Activated gamma-delta T cell treated with anti-CD3 and anti-CD28 coated beads, Interleukin-2, amount 50 U/mL, for 16 hours (primary cell): Measurements from ENCODE around the gene KIAA0513.

Experiments
- DNase-seq: peaks from one replicate; pipeline ENCODE4 v3.0.0-alpha.2; 2020; ENCODE audit warnings: low read depth

The KIAA0513 gene

DNA sequence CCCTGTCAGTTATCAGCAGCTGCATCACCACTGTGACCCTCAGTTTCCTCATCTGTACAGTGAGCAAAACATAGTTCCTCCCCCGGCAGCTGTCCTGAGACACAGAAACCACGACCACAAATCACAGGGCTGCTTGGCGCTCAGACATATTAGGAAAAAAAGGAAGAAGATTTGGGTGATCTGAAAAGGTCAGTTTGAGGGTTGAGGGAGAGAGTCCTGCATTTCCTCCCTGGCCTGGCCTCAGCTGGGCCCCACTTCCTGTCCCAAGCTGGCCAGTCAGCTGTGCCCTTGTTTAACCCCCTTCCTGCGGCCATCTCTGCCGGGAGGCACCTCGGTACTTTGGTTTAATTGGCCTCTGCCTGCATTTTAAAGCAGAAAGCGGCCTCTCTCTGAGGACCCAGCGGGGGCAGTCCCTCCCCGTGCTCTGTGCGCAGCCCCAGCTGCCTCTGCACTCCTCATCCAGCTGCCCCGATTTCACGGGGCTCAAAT lies 108.7 kb downstream of the KIAA0513 start:
- DNase-seq, result no peak

DNA sequence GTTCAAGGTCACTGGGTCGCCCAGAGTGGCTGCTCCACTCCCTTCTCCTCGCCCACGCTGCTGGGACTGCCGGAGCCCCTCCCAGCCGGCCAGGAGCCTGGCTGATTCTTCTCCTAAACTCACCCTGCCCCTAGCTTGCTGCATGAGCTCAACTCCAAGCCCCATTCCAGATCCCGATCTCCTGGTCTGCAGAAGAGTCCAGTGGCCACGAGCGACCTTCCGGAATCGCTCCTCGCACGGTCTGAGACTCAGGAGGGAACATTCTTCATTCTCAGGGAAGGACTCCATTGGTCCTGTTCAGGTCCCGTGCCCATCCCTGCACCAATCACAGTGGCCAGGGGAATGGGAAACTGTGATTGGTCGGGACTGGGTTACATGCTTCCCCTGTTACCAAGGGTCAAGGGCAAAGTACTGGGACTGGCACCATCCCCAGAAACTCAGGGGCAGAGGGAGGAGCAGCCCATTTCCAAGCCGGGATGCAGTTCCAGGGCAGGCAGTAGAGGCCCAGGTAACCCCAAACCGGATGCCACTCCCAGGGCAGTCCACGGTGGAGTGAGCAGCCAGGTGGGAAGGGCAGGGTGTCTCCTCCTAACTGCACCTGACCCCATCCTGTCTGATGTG lies 109.2 kb downstream of the KIAA0513 start:
- no peak for DNase-seq

DNA sequence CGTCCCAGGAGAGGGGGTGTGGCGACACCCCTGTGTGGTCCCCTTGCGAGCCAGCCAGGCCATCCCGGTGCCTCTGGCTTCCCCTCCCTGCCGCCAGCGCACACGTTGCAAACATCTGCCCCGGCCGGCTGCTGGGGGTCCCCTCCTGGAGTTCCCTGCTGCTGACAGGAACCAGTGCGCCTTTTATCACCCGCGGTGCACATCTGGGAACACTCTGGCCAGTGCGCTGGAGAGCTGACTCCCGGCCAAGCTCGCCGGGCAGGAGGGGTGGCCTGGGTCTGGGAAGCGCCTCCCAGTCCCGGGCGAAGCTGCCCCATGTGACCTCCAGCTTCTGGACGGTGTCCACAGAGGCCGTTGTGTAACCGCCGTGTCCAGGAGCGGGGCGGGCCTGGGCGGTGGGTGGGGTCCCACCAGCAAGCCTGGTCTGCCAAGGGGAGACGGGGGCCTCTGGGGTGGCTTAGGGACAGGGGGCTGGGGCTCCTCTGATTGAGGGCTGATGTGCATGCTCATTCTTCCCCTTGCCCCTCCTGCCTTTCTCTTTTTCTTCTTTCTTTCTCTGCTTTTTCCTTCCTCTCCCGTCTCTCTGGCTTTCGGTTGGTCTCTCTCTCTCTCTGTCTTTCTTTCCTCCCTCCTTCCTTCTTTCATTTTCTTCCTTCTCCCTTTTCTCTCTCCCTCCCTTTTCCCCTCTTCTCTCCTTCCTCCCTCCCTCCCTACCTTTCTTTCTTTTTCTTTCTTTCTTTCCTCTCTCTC lies 109.9 kb downstream of the KIAA0513 start:
- no peak for DNase-seq

DNA sequence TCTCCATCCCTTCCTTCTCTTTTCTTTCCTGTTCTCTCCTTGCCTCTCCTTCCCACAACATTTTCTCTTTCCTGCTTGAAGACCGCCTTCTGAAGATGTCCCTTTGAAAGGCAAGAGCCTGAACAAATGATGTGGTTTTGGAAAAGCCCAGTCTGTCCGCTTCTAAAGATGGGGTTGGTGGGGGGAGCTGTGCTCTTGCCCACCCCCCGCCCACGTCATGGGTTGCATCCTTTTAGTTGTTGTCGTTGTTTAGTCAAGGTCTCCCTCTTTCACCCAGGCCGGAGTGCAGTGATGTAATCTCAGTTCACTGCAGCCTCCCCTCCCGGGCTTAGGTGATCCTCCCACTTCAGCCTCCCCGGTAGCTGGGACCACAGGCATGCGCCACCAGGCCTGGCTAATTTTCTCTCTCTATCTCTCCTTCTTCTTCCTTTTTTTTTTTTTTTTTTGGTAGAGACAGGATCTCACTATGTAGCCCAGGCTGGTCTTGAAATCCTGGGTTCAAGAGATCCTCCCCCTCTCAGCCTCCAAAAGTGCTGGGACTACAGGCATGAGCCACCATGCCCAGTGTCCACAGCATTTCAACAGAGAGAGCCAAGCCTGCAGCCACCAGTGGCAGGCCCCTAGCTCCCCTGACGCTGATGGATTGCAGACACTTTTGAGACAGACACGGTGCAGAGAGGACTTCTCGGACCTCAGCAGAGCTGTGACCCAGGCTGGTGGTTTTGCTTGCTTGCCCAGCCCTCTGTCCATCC lies 110.7 kb downstream of the KIAA0513 start:
- no peak for DNase-seq

DNA sequence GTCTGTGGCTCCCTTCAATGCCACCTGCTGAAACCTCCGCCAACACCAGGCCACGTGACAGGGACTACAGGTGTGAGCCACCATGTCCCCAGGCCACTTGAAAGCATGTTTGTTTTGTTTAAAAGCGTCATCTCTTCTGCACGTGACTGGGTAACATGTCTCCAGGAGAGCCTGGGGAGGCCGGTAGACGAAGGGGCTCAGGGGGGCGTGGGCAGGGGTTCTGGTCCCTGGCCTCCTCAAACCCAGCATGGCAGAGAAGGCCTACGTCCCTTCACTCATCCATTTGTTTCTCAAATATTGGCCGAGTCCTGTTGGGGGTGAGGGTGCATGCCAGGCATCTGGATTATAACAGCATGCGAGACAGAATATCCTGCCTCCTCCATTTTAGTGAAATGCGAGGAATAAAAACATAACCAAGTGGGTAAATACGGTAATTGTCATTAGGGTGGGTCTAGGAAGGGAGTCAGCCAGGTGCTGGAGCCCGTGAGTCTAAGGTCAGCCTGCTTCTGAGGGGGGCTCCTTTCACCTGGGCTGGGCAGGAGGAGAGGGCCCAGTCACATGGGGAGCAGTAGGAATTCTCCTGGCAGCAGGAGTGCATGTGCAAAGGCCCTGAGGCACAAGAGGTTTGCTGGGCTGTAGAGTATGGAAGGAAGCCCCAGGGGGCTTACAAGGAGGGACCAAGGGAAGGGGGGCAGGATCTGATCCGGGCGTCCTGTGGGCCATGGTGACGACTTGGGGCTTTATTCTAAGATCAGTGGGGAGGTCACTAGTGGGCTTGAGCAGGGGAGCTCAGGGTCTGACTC lies 111.4 kb downstream of the KIAA0513 start:
- DNase-seq, result no peak

DNA sequence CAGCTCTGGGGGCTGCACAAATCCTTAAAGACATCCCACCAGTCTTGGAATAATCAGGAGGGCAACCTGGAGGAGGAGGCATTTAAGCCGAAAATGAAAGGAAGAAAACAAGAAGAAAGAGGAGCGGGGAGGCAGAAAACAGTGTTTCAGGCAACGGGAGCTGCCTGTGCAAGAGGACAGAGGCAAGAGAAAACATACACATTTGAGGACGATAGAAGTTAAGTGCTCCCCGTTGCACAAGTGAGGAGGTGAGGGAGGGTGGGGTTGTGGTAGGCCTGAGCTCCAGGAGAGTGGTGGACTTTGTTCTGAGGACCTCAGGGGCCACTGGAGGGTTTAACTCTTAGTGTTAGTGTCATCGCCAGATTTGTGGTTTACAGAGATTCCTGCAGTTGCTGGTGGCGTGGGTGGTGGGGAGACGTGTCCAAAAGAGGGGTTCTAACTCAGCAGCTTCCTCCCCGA lies 112.3 kb downstream of the KIAA0513 start:
- DNase-seq, result no peak

DNA sequence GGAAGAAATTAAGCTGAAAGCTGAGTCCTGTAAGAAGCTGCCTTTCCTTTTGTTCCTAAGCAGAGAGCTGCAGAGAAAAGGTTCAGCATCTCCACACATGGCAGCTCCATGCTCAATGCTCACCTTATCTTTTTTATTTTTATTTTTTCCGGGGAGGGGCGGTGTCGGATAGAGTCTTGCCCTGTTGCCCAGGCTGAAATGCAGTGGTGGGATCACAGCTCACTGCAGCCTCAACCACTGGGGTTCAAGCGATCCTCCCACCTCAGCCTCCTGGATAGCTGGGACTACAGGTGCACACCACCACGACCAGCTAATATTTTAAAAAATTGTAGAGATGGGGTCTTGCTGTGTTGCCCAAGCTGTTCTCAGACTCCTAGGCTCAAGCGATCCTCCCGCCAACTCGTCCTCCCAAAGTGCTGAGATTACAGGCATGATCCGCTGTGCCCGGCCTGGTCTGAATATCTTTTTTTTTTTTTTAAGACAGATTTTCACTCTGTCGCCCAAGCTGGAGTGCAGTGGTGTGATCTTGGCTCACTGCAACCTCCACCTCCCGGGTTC lies 112.9 kb downstream of the KIAA0513 start:
- DNase-seq, result no peak

DNA sequence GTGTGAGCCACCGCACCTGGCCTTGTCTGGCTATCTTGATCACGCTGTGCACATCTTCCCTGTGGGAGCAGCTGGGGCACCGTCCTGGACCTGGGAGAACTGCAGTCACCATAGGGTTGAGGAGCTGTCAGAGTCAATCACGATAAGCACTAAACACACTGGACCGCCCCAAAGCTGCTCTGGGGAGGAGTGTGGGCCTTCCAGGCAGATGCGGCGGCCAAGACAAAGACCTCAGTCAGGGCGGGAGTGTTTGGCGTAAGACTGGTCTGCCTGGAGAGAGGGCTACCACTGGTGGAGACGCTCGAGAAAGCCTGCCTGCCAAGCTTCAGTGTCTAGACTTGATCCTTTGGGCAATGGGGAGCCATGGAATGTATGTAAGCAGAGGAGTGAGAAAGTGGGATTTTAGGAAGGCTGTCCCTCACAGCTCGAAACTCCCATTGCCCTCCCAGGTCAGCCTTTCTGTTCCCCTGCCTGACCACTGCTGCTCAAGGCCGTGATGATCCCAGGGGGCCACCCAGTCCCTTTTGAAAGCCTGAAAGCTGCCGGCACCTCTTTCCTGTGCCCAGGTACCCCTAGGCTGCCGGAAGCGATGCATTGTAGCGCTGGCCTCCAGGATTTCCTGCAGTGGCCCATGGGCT lies 114.0 kb downstream of the KIAA0513 start:
- DNase-seq, result no peak

DNA sequence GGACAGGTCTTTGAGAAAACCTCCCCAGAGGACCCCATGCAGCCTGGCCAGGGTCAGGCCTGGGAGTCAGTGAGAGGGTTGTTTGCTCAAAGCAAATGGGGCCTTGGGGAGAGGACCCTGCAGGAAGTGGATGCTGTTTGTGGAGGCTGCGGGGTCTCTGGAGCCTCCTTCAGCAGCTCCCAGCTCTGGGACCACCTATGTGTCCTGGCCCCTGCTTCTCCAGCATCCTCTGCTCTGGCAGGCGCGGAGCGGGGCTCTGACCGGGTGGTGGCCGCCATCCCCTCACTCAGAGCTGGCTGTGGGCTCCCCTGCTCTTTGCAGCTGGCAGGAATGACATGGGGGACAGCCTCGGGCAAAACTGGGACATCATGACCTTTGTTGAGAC lies 114.5 kb downstream of the KIAA0513 start:
- no peak for DNase-seq

DNA sequence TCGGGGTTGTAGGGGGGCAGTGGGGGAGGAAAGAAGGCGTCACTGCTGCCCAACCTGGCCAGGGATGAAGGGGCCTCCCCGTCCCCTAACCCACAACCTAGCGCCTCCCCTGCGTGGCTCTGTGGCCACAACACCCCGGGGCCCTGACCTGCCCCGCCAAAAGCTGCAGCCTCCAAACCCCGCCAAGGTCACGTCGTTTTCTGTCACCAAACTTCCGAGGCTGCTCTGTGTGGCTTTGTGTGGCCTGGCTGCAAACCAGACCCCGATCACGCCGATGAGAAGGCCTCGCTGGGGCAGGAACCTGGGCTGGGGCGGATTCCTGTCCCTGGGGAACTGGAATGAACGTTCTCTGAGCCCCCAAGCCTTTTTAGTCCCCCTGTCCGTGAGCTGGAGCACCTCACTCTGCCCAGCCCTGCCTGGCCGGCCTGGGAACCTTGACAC lies 115.2 kb downstream of the KIAA0513 start:
- DNase-seq, result no peak
